22Rv1 (cell line): ENCODE data around the gene NME9.

Source experiments
- H3K27ac ChIP-seq: fragments of 450-650 bp; 2 replicates; pipeline ENCODE4 v1.5.1; 2017
- ZFX ChIP-seq: fragments of 450-650 bp; IDR thresholded peaks from 2 replicates; pipeline ENCODE4 v1.6.1; 2017; ENCODE audit warnings: antibody characterized with exemption, borderline replicate concordance
- TF ChIP-seq, protein P1 (sequence below): fragments of 450-650 bp; IDR thresholded peaks from 2 replicates; pipeline ENCODE4 v1.5.1; 2017; ENCODE audit warnings: mild to moderate bottlenecking

The NME9 gene

DNA sequence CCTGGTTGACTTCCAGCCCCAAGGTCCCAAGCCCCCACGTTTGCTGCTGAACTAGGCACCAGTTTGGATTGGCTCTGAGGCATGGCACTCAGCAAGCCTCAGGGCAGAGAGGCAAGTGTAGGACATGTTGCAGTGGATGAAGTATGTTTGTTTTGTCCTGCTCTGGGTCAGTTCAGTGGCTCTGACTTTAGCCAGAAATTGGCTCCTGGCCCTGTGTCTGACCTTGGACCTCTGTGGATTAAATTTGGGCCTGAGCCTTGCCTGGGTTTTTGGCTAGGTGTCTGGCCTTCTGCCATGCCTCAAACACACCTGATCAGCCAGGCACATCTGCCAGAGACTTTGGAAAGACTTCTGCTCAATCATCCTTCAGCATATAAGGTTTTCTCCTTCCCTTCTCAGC lies 15.1 kb upstream of the NME9 start:
- no peak overlapping the region for H3K27ac ChIP-seq
- TF ChIP-seq ZFX: no peak
- TF ChIP-seq, protein P1, sequence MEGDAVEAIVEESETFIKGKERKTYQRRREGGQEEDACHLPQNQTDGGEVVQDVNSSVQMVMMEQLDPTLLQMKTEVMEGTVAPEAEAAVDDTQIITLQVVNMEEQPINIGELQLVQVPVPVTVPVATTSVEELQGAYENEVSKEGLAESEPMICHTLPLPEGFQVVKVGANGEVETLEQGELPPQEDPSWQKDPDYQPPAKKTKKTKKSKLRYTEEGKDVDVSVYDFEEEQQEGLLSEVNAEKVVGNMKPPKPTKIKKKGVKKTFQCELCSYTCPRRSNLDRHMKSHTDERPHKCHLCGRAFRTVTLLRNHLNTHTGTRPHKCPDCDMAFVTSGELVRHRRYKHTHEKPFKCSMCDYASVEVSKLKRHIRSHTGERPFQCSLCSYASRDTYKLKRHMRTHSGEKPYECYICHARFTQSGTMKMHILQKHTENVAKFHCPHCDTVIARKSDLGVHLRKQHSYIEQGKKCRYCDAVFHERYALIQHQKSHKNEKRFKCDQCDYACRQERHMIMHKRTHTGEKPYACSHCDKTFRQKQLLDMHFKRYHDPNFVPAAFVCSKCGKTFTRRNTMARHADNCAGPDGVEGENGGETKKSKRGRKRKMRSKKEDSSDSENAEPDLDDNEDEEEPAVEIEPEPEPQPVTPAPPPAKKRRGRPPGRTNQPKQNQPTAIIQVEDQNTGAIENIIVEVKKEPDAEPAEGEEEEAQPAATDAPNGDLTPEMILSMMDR: no peak

DNA sequence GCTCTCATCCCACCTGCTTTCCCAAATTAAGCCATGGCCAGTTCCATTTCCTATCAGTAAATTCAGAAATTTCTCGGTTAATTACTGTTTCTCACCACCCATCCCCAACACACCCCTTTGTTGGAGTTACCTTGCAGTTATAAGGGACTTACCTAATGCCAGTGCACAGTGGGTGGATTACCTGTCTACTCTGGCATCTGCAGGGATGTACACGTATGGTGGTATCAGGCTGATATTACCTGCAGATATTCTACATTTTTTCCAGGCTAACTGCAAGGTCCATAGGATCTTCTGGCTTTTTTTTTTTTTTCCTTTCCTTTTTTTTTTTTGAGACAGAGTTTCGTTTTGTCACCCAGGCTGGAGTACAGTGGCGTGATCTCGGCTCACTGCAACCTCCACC lies 10.9 kb upstream of the NME9 start:
- no peak overlapping the region for H3K27ac ChIP-seq
- no peak for TF ChIP-seq ZFX
- TF ChIP-seq, protein P1: no peak

DNA sequence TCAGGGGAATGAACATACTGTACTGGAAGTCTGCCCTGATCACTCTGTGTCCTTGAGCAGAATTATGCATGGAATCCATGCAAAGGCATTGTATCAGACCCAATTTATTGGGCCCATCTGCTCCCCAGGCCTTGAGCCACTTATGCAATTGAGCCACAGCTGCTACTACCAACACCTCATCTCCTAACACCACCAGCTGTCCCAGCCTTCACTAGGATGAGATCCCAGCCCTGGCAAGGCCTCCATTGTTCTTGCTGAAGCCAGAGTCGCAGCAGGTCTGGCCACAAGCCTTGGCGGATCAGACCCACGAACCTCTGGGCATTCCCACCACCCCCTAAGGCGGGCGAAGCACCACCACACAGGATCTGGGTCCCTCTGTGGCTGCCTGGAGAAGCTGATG lies 9.2 kb upstream of the NME9 start:
- H3K27ac ChIP-seq: no peak overlapping the region
- TF ChIP-seq, protein P1: no peak
- TF ChIP-seq ZFX: no peak

DNA sequence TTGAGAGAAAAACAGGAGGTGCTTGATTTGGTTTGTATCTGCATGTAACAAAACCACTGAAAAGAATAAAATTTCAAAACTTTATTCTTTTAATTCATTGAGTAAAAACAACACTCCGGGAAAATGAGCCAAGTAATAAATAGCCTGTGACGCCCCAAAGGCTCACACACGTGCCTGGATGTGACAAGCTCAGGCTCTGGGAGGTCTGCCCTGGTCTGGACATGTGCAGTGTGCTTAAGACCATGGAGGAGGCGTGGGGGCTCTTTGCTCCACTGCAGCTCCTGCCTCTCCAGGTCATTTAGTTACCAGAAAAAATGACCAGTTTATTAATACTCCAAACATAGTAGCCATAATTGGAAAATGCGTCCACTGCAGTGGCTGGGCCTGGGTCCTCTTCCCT lies 8.6 kb upstream of the NME9 start:
- TF ChIP-seq, protein P1: no peak
- no peak for TF ChIP-seq ZFX

DNA sequence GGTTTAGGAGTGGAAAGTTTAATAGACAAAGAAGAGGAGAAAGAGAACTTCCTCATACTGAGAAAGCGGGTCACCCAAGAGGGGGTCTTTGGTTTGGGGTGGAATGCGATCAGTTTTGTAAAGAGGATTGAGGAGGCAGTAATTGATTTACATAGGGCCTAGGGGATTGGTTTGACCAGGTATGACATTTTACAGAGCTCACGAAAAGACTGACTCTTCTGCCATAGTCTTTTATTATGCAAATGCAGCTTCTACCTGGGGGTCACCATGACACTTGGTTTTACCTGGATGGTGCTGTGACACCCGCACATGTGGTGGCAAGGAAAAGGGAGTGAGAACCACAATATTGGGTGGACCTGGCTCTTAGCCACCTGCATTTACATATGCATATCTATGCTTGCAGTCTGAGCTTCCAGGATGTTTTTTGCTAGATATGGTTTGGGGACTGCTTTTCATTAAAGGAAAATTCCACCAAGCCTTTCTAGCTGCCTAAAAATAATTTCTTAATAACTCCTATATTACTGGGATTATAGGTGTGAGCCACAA lies 6.9 kb upstream of the NME9 start:
- no peak overlapping the region for H3K27ac ChIP-seq

More for the DNA sequence above, 8.6 kb upstream of the NME9 start:
- no peak overlapping the region for H3K27ac ChIP-seq

DNA sequence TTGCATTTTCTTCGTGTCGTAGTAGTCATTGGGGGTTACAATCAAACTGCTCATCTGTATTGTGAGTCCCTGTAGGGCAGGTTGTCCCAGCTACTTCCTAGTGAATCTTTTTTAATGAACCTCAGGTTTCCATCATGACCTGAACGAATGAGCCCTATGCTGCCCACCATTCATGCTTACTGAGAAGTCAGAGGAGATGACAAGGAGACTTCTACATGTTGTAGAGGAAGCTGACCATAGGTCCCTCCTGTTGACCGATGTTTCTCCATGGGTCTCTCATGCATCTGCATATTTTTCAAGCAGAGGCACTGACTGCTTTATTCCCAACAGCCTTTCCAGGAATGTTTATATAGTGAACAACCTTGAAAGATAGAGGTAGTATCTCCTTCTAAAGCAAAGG lies 5.0 kb upstream of the NME9 start:
- H3K27ac ChIP-seq: no peak overlapping the region
- TF ChIP-seq ZFX: no peak
- TF ChIP-seq, protein P1: no peak

More for the DNA sequence above, 6.9 kb upstream of the NME9 start:
- no peak for TF ChIP-seq ZFX
- TF ChIP-seq, protein P1: no peak

DNA sequence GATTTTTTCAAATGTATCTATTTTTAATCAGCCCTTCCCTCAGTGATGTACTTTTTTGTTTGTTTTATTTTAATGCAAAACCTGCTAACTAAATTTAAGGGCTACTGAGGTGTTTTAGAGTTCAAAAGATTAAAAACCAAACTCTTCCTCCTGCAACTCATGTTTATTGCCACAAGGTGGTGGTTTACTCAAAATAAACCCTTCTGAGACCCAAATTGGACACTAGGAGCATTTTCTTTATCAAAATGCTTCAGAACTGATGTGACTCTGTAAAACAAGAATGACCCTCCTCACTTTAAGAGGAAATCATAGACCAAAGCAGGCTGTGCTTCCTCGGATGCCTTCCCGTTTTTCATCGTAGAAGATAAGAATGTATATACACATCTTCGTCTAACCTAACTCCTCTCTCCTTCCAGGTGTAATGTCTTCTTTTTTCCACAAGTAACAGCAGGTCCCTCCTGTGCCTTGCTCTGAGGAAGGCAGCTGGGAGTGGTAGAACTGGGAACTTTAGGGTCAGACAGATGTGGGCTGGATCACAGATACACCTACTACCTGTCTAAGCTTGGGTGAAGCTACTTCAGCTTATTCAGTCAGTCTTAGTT lies 2.9 kb upstream of the NME9 start:
- H3K27ac ChIP-seq: no peak overlapping the region

More for the DNA sequence above, 2.9 kb upstream of the NME9 start:
- TF ChIP-seq ZFX: no peak
- TF ChIP-seq, protein P1: peak; percentile 70
